Neural progenitor cell (in vitro differentiated cells): ENCODE results near the gene CCSER1. TPM values are rescaled to one million over a fixed set of nuclear protein-coding genes. Genes with fewer than 3 reads are reported as not detected.

Experiments
- DNase-seq: peaks from one replicate; pipeline ENCODE4 v3.0.0-alpha.2; 2016; ENCODE audit warnings: low spot score
- H2AFZ ChIP-seq: fragments of 200-600 bp; sonication (generic); replicated peaks from 2 replicates; pipeline ENCODE4 v1.6.1; 2016; ENCODE audit warnings: antibody characterized with exemption
- H3F3A ChIP-seq: fragments of 200-600 bp; sonication (generic); 2 replicates; pipeline ENCODE4 v1.6.1; 2016; ENCODE audit warnings: antibody characterized with exemption, low read depth
- H3K27ac ChIP-seq: fragments of 200-600 bp; sonication (generic); 2 replicates; pipeline ENCODE4 v1.5.1; 2016; ENCODE audit warnings: mild to moderate bottlenecking
- H3K27me3 ChIP-seq: fragments of 200-600 bp; sonication (generic); 2 replicates; pipeline ENCODE4 v1.6.1; 2016; ENCODE audit warnings: mild to moderate bottlenecking, moderate library complexity
- H3K36me3 ChIP-seq: fragments of 200-600 bp; sonication (generic); 2 replicates; pipeline ENCODE4 v1.5.1; 2016
- H3K4me1 ChIP-seq: fragments of 200-600 bp; sonication (generic); 2 replicates; pipeline ENCODE4 v1.6.1; 2016; ENCODE audit warnings: mixed run types
- H3K4me2 ChIP-seq: fragments of 200-600 bp; sonication (generic); 2 replicates; pipeline ENCODE4 v1.6.1; 2016
- H3K4me3 ChIP-seq: fragments of 200-600 bp; sonication (generic); 2 replicates; pipeline ENCODE4 v1.5.1; 2016
- H3K79me2 ChIP-seq: fragments of 200-600 bp; sonication (generic); 2 replicates; pipeline ENCODE4 v1.6.1; 2016; ENCODE audit warnings: low read depth
- H3K9ac ChIP-seq: fragments of 200-600 bp; sonication (generic); 2 replicates; pipeline ENCODE4 v1.6.1; 2016
- H3K9me3 ChIP-seq: fragments of 200-600 bp; sonication (generic); 2 replicates; pipeline ENCODE4 v1.5.1; 2016; ENCODE audit warnings: low read depth
- H4K20me1 ChIP-seq: fragments of 200-600 bp; sonication (generic); 2 replicates; pipeline ENCODE4 v1.6.1; 2016; ENCODE audit warnings: low read depth
- H3K27ac Mint-ChIP-seq: 3 replicates; pipeline ENCODE4 v1.8.0; 2021; ENCODE audit warnings: mixed read lengths
- H3K27me3 Mint-ChIP-seq: 2 replicates; pipeline ENCODE4 v1.8.0; 2022; ENCODE audit warnings: low read depth, mild to moderate bottlenecking, inconsistent platforms, moderate library complexity, mixed read lengths; ENCODE audit not compliant: insufficient read depth
- H3K36me3 Mint-ChIP-seq: 3 replicates; pipeline ENCODE4 v1.8.0; 2021; ENCODE audit warnings: mixed read lengths
- H3K4me1 Mint-ChIP-seq: 3 replicates; pipeline ENCODE4 v1.8.0; 2021; ENCODE audit warnings: mixed read lengths
- H3K4me3 Mint-ChIP-seq: 3 replicates; pipeline ENCODE4 v1.8.0; 2021; ENCODE audit warnings: mild to moderate bottlenecking, moderate library complexity, mixed read lengths
- H3K9me3 Mint-ChIP-seq: 3 replicates; pipeline ENCODE4 v1.8.0; 2020; ENCODE audit warnings: mixed read lengths
- EZH2 ChIP-seq: fragments of 200-600 bp; sonication (generic); IDR thresholded peaks from 2 replicates; pipeline ENCODE4 v1.6.1; 2017; ENCODE audit warnings: antibody characterized with exemption, mild to moderate bottlenecking, moderate library complexity
- EZH2phosphoT487 ChIP-seq: fragments of 200-600 bp; sonication (generic); IDR thresholded peaks from 2 replicates; pipeline ENCODE4 v1.6.1; 2017; ENCODE audit warnings: antibody characterized with exemption
- total RNA-seq: library from RNA; depleted of rRNA; stranded (reverse); fragments of >200 nt; gene quantifications from 2 replicates; pipeline ENCODE4 v1.2.3, GENCODE V29; 2015; ENCODE audit warnings: low replicate concordance
- TF ChIP-seq, protein P1 (sequence below): fragments of 200-600 bp; sonication (generic); IDR thresholded peaks from 2 replicates; pipeline ENCODE4 v1.5.1; 2017; ENCODE audit warnings: antibody characterized with exemption, mild to moderate bottlenecking

Gene CCSER1
- total RNA-seq, 1 donor from 2014 or later, result 0.77 TPM

- no peak overlapping the region for H3K9ac ChIP-seq
- H3K4me3 ChIP-seq, result no peak overlapping the region
- no peaks in the 10 kb centered on the region for H3F3A ChIP-seq
- H3K4me2 ChIP-seq, result no peak overlapping the region
- no peaks in the 10 kb centered on the region for H4K20me1 ChIP-seq
- H3K9me3 ChIP-seq, result no peaks in the 10 kb centered on the region
- no peaks in the 10 kb centered on the region for H3K79me2 ChIP-seq
- H3K27ac ChIP-seq, result no peak overlapping the region
- no peaks in the 10 kb centered on the region for H3K27me3 ChIP-seq
- Mint-ChIP-seq H3K9me3 (peaks cover 16% of the 10 kb centered on the region), H3K27ac (no peak overlapping the region), H3K4me3 (no peak overlapping the region), H3K4me1 (peaks cover 3% of the 10 kb centered on the region), H3K36me3 (no peaks in the 10 kb centered on the region), H3K27me3 (no peaks in the 10 kb centered on the region)
- no peaks in the 10 kb centered on the region for H3K4me1 ChIP-seq
- no peaks in the 10 kb centered on the region for H3K36me3 ChIP-seq
- no peak for DNase-seq
- H2AFZ ChIP-seq, result no peak overlapping the region
- TF ChIP-seq EZH2phosphoT487, result no peak
Measured at GRCh38 chr4:90209922-90210321, 82.7 kb downstream of the CCSER1 start.

DNA sequence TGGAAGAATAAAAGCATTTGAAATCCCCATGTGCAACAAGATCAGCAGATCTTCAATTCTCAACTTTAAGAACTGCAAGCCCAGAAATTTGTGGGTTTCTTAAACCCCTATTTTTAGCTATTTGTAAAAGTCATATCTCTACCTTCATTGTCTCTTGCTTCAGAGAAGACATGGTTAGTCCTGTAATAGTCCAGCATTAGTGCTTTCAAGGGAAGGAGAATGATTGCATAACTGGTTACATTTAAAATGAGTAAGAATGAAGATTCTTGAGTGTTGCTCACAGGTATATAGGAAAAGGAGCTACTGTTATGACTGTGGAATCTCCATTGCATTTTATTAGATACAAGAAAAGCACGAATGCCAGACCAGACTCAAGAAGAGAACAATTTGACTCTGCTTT, 84.0 kb downstream of the CCSER1 start:
- no peaks in the 10 kb centered on the region for H3K27me3 Mint-ChIP-seq
- H3K36me3 Mint-ChIP-seq, result no peaks in the 10 kb centered on the region
- no peak overlapping the region for H3K9ac ChIP-seq
- H2AFZ ChIP-seq, result no peak overlapping the region
- no peaks in the 10 kb centered on the region for H3K36me3 ChIP-seq
- no peaks in the 10 kb centered on the region for H3K4me1 ChIP-seq
- no peaks in the 10 kb centered on the region for H4K20me1 ChIP-seq
- no peaks in the 10 kb centered on the region for H3K9me3 ChIP-seq
- peaks cover 3% of the 10 kb centered on the region for H3K4me1 Mint-ChIP-seq
- H3K4me3 ChIP-seq, result no peak overlapping the region
- no peak overlapping the region for H3K27ac ChIP-seq
- no peaks in the 10 kb centered on the region for H3K27me3 ChIP-seq
- H3K4me3 Mint-ChIP-seq, result no peak overlapping the region
- no peaks in the 10 kb centered on the region for H3K79me2 ChIP-seq
- no peak for DNase-seq
- no peak overlapping the region for H3K27ac Mint-ChIP-seq
- no peak for TF ChIP-seq EZH2
- TF ChIP-seq EZH2phosphoT487, result no peak
- peaks cover 6% of the 10 kb centered on the region for H3K9me3 Mint-ChIP-seq
- H3F3A ChIP-seq, result no peaks in the 10 kb centered on the region
- H3K4me2 ChIP-seq, result no peak overlapping the region

DNA sequence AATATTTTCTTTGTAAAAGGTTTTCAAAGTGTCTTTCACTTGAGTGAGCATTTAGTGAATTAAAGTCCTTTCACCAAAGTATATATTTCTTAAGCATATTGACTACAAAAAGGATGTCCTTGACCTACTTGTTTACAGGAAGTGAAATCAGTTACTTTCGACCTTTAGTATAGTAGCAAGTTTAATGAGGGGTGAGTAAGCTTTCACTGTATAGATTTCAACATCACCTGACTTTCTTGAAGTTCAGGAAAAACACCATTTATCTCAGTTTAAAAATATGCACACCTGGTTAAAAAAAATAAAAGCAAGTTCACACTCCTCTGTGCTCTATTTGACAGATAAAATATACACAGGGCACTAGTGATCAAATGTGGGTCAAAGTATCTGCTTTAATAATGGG, 88.1 kb downstream of the CCSER1 start:
- no peak for DNase-seq
- Histone ChIP-seq H2AFZ (no peak overlapping the region), H3K9ac (no peak overlapping the region), H3F3A (no peaks in the 10 kb centered on the region), H3K79me2 (no peaks in the 10 kb centered on the region), H3K4me2 (no peak overlapping the region), H3K36me3 (no peaks in the 10 kb centered on the region), H4K20me1 (no peaks in the 10 kb centered on the region), H3K27ac (no peak overlapping the region), H3K4me1 (no peaks in the 10 kb centered on the region), H3K9me3 (no peaks in the 10 kb centered on the region), H3K27me3 (no peaks in the 10 kb centered on the region), H3K4me3 (no peak overlapping the region)
- Mint-ChIP-seq H3K27ac (no peak overlapping the region), H3K4me1 (no peaks in the 10 kb centered on the region), H3K36me3 (no peaks in the 10 kb centered on the region), H3K4me3 (no peak overlapping the region), H3K9me3 (no peaks in the 10 kb centered on the region), H3K27me3 (no peaks in the 10 kb centered on the region)
- TF ChIP-seq, protein P1, sequence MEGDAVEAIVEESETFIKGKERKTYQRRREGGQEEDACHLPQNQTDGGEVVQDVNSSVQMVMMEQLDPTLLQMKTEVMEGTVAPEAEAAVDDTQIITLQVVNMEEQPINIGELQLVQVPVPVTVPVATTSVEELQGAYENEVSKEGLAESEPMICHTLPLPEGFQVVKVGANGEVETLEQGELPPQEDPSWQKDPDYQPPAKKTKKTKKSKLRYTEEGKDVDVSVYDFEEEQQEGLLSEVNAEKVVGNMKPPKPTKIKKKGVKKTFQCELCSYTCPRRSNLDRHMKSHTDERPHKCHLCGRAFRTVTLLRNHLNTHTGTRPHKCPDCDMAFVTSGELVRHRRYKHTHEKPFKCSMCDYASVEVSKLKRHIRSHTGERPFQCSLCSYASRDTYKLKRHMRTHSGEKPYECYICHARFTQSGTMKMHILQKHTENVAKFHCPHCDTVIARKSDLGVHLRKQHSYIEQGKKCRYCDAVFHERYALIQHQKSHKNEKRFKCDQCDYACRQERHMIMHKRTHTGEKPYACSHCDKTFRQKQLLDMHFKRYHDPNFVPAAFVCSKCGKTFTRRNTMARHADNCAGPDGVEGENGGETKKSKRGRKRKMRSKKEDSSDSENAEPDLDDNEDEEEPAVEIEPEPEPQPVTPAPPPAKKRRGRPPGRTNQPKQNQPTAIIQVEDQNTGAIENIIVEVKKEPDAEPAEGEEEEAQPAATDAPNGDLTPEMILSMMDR, result no peak
- no peak for TF ChIP-seq EZH2
- TF ChIP-seq EZH2phosphoT487, result no peak

DNA sequence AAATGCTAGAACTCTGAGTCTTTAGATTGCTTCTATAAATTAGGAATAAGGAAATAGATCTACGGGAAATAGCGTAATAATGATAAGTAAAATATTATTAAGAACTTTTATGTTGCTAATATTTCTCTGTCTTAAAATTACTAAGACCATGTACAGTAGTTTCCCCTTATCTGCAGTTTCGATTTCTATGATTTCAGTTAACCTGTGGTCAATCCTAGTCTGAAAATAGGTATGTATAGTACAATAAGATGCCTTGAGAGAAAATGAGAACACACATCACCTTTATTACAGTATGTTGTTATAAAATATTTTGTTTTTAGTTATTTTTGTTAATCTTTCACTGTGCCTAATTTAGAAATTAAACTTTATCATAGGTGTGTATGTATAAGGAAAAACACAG, 92.6 kb downstream of the CCSER1 start:
- H4K20me1 ChIP-seq, result no peaks in the 10 kb centered on the region
- Mint-ChIP-seq H3K36me3 (no peaks in the 10 kb centered on the region), H3K4me3 (no peak overlapping the region), H3K4me1 (no peaks in the 10 kb centered on the region), H3K27ac (no peak overlapping the region), H3K27me3 (no peaks in the 10 kb centered on the region), H3K9me3 (no peaks in the 10 kb centered on the region)
- no peak overlapping the region for H2AFZ ChIP-seq
- H3K4me2 ChIP-seq, result no peak overlapping the region
- H3K27me3 ChIP-seq, result no peaks in the 10 kb centered on the region
- H3K9me3 ChIP-seq, result no peaks in the 10 kb centered on the region
- no peak for DNase-seq
- H3K27ac ChIP-seq, result no peak overlapping the region
- H3K36me3 ChIP-seq, result no peaks in the 10 kb centered on the region
- H3K79me2 ChIP-seq, result no peaks in the 10 kb centered on the region
- no peak overlapping the region for H3K4me3 ChIP-seq
- H3F3A ChIP-seq, result no peaks in the 10 kb centered on the region
- H3K4me1 ChIP-seq, result no peaks in the 10 kb centered on the region
- no peak for TF ChIP-seq EZH2
- H3K9ac ChIP-seq, result no peak overlapping the region

DNA sequence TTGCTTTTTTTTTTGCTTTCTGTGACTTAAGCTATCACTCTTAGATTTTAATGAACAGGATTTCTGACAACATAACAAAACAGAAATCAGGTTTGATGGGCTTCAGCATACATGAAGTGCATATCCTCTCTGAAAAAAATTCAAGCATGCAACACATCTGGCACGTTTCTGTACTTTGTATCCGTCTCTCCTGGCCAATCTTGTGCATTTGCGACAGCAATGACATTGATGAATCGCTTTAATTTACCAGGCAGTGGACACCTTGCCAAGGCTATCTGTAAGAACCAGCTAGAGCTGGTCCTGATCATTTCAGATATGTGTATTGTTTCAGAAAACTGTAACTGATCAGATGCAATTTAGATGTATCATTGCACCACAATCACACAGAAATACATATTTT, 93.3 kb downstream of the CCSER1 start:
- Mint-ChIP-seq H3K27ac (no peak overlapping the region), H3K4me1 (no peaks in the 10 kb centered on the region), H3K9me3 (no peaks in the 10 kb centered on the region), H3K27me3 (no peaks in the 10 kb centered on the region), H3K36me3 (no peaks in the 10 kb centered on the region), H3K4me3 (no peak overlapping the region)
- no peaks in the 10 kb centered on the region for H3K36me3 ChIP-seq
- no peak overlapping the region for H3K27ac ChIP-seq
- no peak overlapping the region for H3K4me2 ChIP-seq
- H3K79me2 ChIP-seq, result no peaks in the 10 kb centered on the region
- no peak overlapping the region for H3K4me3 ChIP-seq
- H3K9ac ChIP-seq, result no peak overlapping the region
- H4K20me1 ChIP-seq, result no peaks in the 10 kb centered on the region
- no peaks in the 10 kb centered on the region for H3K27me3 ChIP-seq
- no peaks in the 10 kb centered on the region for H3F3A ChIP-seq
- TF ChIP-seq, protein P1, result no peak
- TF ChIP-seq EZH2phosphoT487 (no peak), EZH2 (no peak)
- H2AFZ ChIP-seq, result no peak overlapping the region
- no peaks in the 10 kb centered on the region for H3K9me3 ChIP-seq
- H3K4me1 ChIP-seq, result no peaks in the 10 kb centered on the region
- no peak for DNase-seq
